Osteoblast (primary cell): ENCODE results near the gene ATN1. TPM values are rescaled to one million over a fixed set of nuclear protein-coding genes. Genes with fewer than 3 reads are reported as not detected.

Experiments
- DNase-seq: peaks from one replicate; pipeline ENCODE4 v3.0.0; 2011; ENCODE audit warnings: low spot score, mixed read lengths; ENCODE audit not compliant: insufficient read length; ENCODE audit errors: missing footprints
- H2AFZ ChIP-seq: 2 replicates; pipeline ENCODE4 v1.6.0; 2011; ENCODE audit warnings: mild to moderate bottlenecking, low read length
- H3K27ac ChIP-seq: 2 replicates; pipeline ENCODE4 v1.5.1; 2011; ENCODE audit warnings: mild to moderate bottlenecking, low read depth, low read length, moderate library complexity
- H3K27me3 ChIP-seq: 2 replicates; pipeline ENCODE4 v1.6.0; 2012; ENCODE audit warnings: mild to moderate bottlenecking, control low read depth, inconsistent platforms, low read length, moderate library complexity; ENCODE audit not compliant: insufficient read depth
- H3K36me3 ChIP-seq: 2 replicates; pipeline ENCODE4 v1.5.1; 2011; ENCODE audit warnings: mild to moderate bottlenecking, low read length, control low read depth, moderate library complexity; ENCODE audit not compliant: insufficient read depth
- H3K4me1 ChIP-seq: 2 replicates; pipeline ENCODE4 v1.5.1; 2011; ENCODE audit warnings: mild to moderate bottlenecking, low read length, control low read depth, moderate library complexity; ENCODE audit not compliant: insufficient read depth
- H3K4me2 ChIP-seq: 2 replicates; pipeline ENCODE4 v1.6.0; 2011; ENCODE audit warnings: mild to moderate bottlenecking, low read length; ENCODE audit not compliant: insufficient read depth
- H3K4me3 ChIP-seq: fragments of 200-600 bp; sonication (generic); 3 replicates; pipeline ENCODE4 v1.5.1; 2012; ENCODE audit warnings: mild to moderate bottlenecking, low read length, inconsistent platforms; ENCODE audit not compliant: insufficient read depth
- H3K79me2 ChIP-seq: 2 replicates; pipeline ENCODE4 v1.6.0; 2012; ENCODE audit warnings: mild to moderate bottlenecking, low read length, control low read depth, inconsistent platforms; ENCODE audit not compliant: insufficient read depth
- H3K9me3 ChIP-seq: 2 replicates; pipeline ENCODE4 v1.5.1; 2011; ENCODE audit warnings: low read depth, low read length, control low read depth
- H4K20me1 ChIP-seq: 2 replicates; pipeline ENCODE4 v1.6.0; 2012; ENCODE audit warnings: mild to moderate bottlenecking, low read length, control low read depth; ENCODE audit not compliant: insufficient read depth
- CTCF ChIP-seq: IDR thresholded peaks from 2 replicates; pipeline ENCODE4 v1.5.1; 2011; ENCODE audit warnings: mild to moderate bottlenecking, low read depth, low read length, moderate library complexity; ENCODE audit errors: extremely low read depth
- total RNA-seq: library from RNA; depleted of rRNA; stranded (reverse); fragments of >200 nt; gene quantifications from 2 replicates; pipeline ENCODE4 v1.2.3, GENCODE V29; 2012

The ATN1 gene
- total RNA-seq, 1 donor = 14.1 TPM

DNA sequence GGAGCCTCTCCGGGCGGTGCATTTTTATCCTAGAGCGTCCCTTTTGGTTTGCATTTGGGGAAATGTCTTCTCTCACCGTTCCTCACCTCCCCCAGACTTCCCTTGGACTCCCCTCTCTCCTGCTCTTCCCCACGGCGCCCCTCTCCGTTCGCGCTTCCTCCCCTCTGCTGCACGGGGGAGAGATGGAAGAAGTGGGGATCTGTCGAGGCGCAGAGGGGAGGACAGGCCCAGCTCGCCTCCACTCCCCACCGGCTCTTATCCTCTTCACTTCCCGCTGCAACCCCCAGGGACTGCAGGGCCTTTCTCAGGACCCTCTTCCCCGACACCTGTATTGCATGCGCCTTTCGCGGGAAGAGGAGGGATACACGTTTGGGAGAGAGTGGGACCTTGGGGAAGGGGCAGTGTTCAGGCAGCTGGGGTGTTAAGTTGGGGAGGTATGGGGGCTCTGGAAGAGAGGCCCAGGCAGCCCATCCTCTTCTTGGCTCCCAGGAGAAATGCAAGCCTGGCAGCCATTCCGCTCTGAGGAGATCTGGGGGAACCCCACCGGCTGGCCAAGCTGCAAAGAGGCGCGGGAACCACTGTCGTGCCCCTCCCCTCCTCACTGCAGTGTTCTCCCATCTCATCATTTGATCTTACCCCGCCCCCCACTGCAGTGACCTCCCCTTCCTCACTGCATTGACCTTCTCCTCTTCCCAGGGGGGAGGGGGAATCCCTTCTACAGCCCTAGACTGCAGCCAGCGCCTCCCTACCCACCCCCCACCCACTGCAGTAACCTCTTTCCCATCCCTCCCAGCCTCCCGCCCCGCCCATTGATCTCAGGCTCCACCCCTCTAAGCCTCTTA, 12.6 kb upstream of the ATN1 start:
- H3K79me2 ChIP-seq = peaks cover 19% of the 10 kb centered on the region
- peak overlapping the region; percentile 65 for H2AFZ ChIP-seq
- H3K27me3 ChIP-seq = no peaks in the 10 kb centered on the region
- TF ChIP-seq CTCF = no peak
- peaks cover 4% of the 10 kb centered on the region for H4K20me1 ChIP-seq
- peaks cover 22% of the 10 kb centered on the region for H3K4me1 ChIP-seq
- H3K36me3 ChIP-seq = peaks cover 6% of the 10 kb centered on the region
- H3K9me3 ChIP-seq = no peaks in the 10 kb centered on the region
- no peak overlapping the region for H3K27ac ChIP-seq
- peak overlapping the region; percentile 85 for H3K4me2 ChIP-seq
- DNase-seq = peak; percentile 77
- H3K4me3 ChIP-seq = peak overlapping the region; percentile 84

- Histone ChIP-seq H3K4me2 (peak overlapping the region; percentile 85), H2AFZ (no peak overlapping the region), H3K79me2 (peaks cover 19% of the 10 kb centered on the region), H3K27me3 (no peaks in the 10 kb centered on the region), H3K4me3 (no peak overlapping the region), H3K36me3 (peaks cover 6% of the 10 kb centered on the region), H4K20me1 (peaks cover 4% of the 10 kb centered on the region), H3K9me3 (no peaks in the 10 kb centered on the region), H3K4me1 (peaks cover 22% of the 10 kb centered on the region), H3K27ac (no peak overlapping the region)
- no peak for DNase-seq
- no peak for TF ChIP-seq CTCF
Measured at GRCh38 chr12:6915789-6916285, 11.9 kb upstream of the ATN1 start.

DNA sequence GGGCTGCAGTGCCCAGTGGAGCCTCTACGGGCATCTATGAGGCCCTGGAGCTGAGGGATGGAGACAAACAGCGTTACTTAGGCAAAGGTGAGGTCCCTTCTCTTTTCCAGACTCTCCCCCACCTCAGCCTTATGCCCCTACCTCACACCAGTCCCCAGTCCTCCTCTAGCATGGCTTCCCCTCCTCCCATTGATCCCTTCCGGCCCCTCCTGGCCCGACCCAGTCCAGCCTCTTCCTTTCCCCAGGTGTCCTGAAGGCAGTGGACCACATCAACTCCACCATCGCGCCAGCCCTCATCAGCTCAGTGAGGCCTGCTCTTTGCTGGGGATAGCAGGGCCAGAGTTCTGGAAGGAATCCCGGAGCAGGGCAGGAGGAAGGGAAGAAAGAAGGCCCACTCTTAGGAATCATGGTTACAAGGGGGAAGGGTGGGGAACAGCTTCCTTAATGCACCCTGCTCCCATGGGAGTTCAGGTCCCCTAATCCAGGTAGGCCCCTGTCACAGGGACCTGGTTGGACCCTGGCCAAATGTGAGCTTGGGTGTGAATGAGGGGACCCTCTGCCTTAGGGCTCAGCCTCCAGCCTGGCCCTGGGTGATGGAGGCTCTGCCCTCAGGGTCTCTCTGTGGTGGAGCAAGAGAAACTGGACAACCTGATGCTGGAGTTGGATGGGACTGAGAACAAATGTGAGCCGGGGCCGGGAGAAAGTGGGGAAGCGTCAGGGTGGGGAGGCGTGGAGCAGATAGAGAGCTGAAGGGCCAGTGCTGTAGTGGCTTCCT, 11.1 kb upstream of the ATN1 start:
- TF ChIP-seq CTCF = no peak
- DNase-seq = no peak
- Histone ChIP-seq H3K36me3 (peaks cover 12% of the 10 kb centered on the region), H3K9me3 (no peaks in the 10 kb centered on the region), H2AFZ (no peak overlapping the region), H3K27ac (no peak overlapping the region), H3K79me2 (peaks cover 19% of the 10 kb centered on the region), H3K27me3 (no peaks in the 10 kb centered on the region), H3K4me3 (no peak overlapping the region), H4K20me1 (peaks cover 4% of the 10 kb centered on the region), H3K4me2 (no peak overlapping the region), H3K4me1 (peaks cover 22% of the 10 kb centered on the region)
